Renal cortex interstitium (tissue), 15 donors: ENCODE data around the gene MCTP2. TPM values are rescaled to one million over a fixed set of nuclear protein-coding genes. Genes with fewer than 3 reads are reported as not detected.

Experiments
- DNase-seq, 11 donors: peaks; one replicate each; pipeline ENCODE4 v3.0.0-alpha.2; 2013; ENCODE audit warnings: low read depth in 9 of 11, low spot score in 4 of 11; ENCODE audit errors: extremely low read depth in 1 of 11
- long read RNA-seq, 16 experiments: transcript quantifications; one replicate each; lab custom pipeline, GENCODE V29; 2026
- polyA plus RNA-seq, 3 donors: library from polyadenylated mRNA; unstranded; fragments of 120-200 nt; gene quantifications; one replicate each; pipeline ENCODE4 v1.2.1, GENCODE V29; 2013; ENCODE audit not compliant: insufficient read length in 3 of 3

Gene MCTP2
- polyA plus RNA-seq: 10 to 100 TPM; 18.0 to 22.0 (median 21.8) TPM
- long read RNA-seq, donor 1: 0 reads
- long read RNA-seq, donor 2: 0 reads
- long read RNA-seq, donor 3: 0 reads
- long read RNA-seq, donor 4: 0 reads
- long read RNA-seq, donor 5: 0 reads
- long read RNA-seq, donor 6: 0 reads
- long read RNA-seq, donor 7: 0 reads
- long read RNA-seq, donor 8: 0 reads
- long read RNA-seq, donor 9: 0 reads
- long read RNA-seq, donor 10: 0 reads
- long read RNA-seq, donor 11: 0 reads
- long read RNA-seq, donor 12: 0 reads
- long read RNA-seq, donor 13: 0 reads
- long read RNA-seq, donor 14: 0 reads
- long read RNA-seq, donor 15: 0 reads
- long read RNA-seq, donor 16: 0 reads

- peak in 10 of 11 donors; percentile 34 to 64 (median 48) for DNase-seq
Measured at GRCh38 chr15:94230883-94231722, at the start of gene MCTP2. TSS of gene MCTP2 (plus strand) at chr15:94231561. CDS start at chr15:94298266, 66,705 bp downstream.

- DNase-seq: no peak
Measured at GRCh38 chr15:94182883-94183282, 48.5 kb upstream of the MCTP2 start.

GRCh38 chr15:94185547-94186236 lies 45.7 kb upstream of the MCTP2 start:
- peak in 3 of 11 donors; percentile 5 to 25 (median 9) for DNase-seq

GRCh38 chr15:94186770-94187331 lies 44.5 kb upstream of the MCTP2 start:
- no peak for DNase-seq

GRCh38 chr15:94193906-94194305 lies 37.5 kb upstream of the MCTP2 start:
- DNase-seq: no peak

- no peak for DNase-seq
Measured at GRCh38 chr15:94196531-94196930, 34.8 kb upstream of the MCTP2 start.

- no peak for DNase-seq
Measured at GRCh38 chr15:94198633-94199032, 32.7 kb upstream of the MCTP2 start.

- DNase-seq: no peak
Measured at GRCh38 chr15:94199725-94200124, 31.6 kb upstream of the MCTP2 start.

GRCh38 chr15:94203306-94203705 lies 28.1 kb upstream of the MCTP2 start:
- DNase-seq: no peak

- DNase-seq: no peak
Measured at GRCh38 chr15:94205366-94205765, 26.0 kb upstream of the MCTP2 start.

- DNase-seq: no peak
Measured at GRCh38 chr15:94206463-94207167, 24.7 kb upstream of the MCTP2 start.

- DNase-seq: no peak
Measured at GRCh38 chr15:94212291-94212690, 19.1 kb upstream of the MCTP2 start.

GRCh38 chr15:94225616-94226015 lies 5.7 kb upstream of the MCTP2 start:
- DNase-seq: no peak

- DNase-seq: no peak
Measured at GRCh38 chr15:94228611-94229010, 2.8 kb upstream of the MCTP2 start.

GRCh38 chr15:94229591-94230369 lies 1.6 kb upstream of the MCTP2 start:
- no peak for DNase-seq

GRCh38 chr15:94230431-94230882 lies 904 bp upstream of the MCTP2 start:
- peak in 2 of 11 donors; percentile 7 for DNase-seq

GRCh38 chr15:94231723-94232468 lies 535 bp downstream of the MCTP2 start:
- DNase-seq: peak in 6 of 11 donors; percentile 5 to 26 (median 12)
